Peyer's patch (tissue), 4 donors: ENCODE data around the gene ARHGEF7.
"Not testable (repeated sequence)": the region's sequence is repeated elsewhere in the genome, so short reads cannot be mapped to it uniquely, and the experiment has no call there.

Source experiments
- POLR2A ChIP-seq, 2 donors: fragments of 450-650 bp; IDR thresholded peaks; one replicate each; pipeline ENCODE4 v1.5.1; 2017; ENCODE audit warnings: antibody characterized with exemption in 2 of 2, mild to moderate bottlenecking in 2 of 2, moderate library complexity in 2 of 2
- TF ChIP-seq, protein P1 (sequence below), 6 experiments: fragments of 450-650 bp in 4 of 6; fragments of 200-600 bp in 2 of 6; sonication (generic) in 1 of 6; IDR thresholded peaks; one replicate each; pipeline ENCODE4 v1.5.1; 2017 to 2019; ENCODE audit warnings: antibody characterized with exemption in 6 of 6, mild to moderate bottlenecking in 3 of 6, moderate library complexity in 1 of 6

DNA sequence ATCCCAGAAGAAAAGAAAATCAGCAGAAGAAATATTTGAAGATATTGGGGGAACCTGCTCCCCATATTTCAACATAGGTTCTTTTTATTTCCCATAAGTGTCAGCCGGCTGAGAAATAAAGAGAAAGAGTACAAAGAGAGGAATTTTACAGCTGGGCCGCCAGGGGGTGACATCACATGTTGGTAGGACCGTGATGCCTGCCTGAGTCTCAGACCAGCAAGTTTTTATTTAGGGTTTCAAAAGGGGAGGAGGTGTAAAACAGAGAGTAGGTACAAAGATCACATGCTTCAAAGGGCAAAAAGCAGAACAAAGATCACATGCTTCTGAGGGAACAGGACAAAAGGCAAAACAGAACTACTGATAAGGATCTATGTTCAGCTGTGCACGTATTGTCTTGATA lies 44.0 kb upstream of the ARHGEF7 start:
- TF ChIP-seq, protein P1, sequence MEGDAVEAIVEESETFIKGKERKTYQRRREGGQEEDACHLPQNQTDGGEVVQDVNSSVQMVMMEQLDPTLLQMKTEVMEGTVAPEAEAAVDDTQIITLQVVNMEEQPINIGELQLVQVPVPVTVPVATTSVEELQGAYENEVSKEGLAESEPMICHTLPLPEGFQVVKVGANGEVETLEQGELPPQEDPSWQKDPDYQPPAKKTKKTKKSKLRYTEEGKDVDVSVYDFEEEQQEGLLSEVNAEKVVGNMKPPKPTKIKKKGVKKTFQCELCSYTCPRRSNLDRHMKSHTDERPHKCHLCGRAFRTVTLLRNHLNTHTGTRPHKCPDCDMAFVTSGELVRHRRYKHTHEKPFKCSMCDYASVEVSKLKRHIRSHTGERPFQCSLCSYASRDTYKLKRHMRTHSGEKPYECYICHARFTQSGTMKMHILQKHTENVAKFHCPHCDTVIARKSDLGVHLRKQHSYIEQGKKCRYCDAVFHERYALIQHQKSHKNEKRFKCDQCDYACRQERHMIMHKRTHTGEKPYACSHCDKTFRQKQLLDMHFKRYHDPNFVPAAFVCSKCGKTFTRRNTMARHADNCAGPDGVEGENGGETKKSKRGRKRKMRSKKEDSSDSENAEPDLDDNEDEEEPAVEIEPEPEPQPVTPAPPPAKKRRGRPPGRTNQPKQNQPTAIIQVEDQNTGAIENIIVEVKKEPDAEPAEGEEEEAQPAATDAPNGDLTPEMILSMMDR (IDR thresholded peaks at IDR 0.05): peak in 1 of 6 experiments; percentile 8
- TF ChIP-seq POLR2A (IDR thresholded peaks at IDR 0.05): not testable (repeated sequence)
